ENCODE measurements around the gene DBH.

The DBH gene

DNA sequence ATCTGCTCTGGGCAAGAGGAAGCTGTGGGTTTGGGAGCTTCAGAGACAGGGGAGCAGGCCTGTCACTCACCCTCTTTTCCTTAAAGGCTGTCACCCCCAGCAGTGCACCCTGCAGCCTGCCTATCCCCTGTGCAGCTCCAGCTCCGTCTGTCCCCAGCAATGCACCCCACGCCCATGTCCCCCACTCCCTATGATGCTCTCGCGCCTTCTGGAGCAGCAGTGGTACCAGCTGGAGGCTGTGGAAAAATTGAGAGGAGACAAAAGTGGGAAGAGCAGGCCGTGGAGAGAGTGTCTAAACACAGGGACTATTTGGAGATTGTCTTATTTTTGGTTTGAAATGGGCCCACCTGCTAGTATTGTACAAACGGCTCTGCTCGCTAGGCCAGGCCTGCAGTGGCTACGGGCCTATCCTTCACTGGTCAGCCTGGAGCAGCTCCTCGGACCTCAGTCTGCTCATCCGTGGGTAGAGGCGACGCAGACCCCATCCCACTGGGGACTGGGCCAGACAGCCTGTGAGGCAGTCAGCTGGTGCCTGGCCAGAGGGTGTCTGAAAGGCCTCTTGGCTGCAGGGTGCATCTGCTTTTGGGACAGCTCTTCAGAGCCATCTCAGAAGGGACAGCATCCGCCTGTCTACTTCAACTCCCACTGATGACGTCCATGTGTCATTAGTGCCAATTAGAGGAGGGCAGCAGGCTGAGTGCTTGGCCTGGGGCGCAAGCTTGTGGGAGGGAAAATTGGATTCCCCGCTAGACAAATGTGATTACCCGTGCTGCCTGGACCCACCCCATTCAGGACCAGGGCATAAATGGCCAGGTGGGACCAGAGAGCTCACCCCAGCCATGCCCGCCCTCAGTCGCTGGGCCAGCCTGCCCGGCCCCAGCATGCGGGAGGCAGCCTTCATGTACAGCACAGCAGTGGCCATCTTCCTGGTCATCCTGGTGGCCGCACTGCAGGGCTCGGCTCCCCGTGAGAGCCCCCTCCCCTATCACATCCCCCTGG, at the start of gene DBH:
DBH (plus strand) TSS at position 831 of the 999 bp plus-strand sequence; CDS start at position 840, 9 bp downstream.
- no peak for DNase-seq (ENCODE audit: low read depth)

DNA sequence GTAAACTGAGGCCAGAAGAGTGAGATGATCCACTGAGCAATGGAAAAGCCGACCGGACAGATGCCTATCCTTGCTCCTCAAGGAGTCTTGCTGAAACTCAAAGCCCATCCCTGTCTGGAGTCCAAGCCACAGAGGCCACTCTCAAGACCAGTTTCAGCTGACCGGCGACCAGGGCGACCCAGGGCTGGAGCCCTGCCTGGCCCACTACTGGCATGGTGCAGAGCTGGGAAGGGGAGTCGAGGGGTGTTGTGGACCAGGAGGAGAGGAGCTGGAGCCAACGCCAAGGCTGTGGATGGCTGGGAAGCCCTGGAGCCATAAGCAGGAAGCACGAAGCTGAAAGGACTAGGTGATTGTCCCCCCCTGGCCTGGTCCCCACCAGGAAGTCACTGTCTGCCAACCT, 49.1 kb upstream of the DBH start:
- DNase-seq (ENCODE audit: low read depth): no peak

DNA sequence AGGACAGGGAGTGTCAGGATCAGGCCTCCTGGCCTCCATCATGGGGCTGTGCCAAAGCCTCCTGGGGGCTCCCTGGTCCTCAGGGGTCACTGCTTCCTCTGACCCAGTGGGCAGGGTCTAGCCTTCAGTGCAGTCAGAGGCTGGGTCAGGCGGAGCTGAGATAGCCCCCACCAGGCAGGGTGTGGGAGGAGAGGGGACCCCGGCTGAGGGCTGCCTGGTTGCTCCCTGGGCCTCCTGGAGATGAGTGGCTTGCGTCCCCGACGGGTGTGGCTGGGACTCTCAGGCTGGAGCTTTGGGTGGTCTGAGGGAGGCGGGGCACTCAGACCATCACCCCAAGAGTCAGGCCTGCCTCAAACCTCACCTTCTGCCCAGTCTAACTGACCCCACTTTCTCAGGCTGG, 48.7 kb upstream of the DBH start:
- DNase-seq (ENCODE audit: low read depth): no peak

DNA sequence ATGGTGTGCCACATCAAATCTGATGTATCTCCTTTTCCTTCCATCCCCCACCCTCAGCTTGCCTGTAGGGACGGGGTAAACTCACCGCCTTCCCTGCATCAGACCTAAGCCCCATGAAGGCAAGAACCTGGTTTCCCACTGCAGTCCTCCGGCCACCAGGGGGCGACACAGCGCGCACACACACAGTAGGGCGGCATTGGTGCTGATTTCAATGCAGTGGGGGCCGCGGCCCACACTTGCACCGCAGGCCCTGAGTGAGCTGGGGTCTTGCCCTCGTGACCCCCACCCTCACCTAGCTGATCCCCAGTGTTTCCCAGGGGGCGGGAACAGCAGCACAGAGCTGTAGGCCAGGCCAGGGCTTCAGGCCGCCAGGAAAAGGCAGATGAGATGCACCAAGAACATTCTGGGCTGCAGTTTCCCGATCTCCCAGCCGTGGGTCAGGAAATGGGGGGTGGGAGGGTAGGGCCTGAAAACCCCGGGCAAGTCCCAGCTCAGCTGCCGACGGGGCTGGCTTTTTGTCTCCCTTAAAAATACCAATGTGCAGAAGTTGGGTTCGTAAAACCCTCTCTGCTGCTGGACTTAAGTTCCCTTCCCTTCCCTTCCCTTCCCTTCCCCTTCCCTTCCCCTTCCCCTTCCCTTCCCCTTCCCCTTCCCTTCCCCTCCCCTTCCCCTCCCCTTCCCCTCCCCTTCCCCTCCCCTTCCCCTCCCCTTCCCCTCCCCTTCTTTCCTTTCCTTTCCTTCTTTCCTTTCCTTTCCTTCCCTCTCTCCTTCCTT, 46.5 kb upstream of the DBH start:
- no peak for DNase-seq (ENCODE audit: low read depth)

DNA sequence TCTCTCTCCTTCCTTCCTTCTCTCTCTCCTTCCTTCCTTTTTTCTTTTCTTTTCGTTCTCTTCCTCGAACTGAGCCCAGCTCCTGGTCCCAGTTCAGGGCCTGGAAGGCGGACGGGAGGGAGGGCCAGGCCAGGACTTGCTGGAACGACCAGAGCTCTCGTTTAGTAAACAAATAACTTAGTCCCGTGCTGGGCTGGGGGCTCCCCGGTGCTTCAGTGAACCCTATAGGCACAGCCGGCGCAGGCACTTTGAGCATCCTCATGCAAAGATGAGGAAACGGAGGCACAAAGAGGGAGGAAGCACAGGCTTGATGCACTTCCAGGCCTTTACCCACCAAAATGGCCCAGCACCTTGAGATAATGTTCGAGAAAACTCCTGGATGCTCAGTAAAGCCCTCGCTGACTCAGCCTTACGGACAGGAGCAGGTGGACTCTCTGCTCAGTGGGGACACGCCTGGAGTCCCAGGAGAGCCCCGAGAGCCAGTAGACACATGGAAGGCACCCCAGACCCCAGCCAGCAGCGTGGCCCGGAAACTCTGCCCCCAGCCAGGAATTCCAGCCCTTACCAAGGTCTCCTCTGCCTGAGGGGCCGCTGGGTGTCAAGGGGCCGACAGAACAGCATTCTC, 45.8 kb upstream of the DBH start:
- DNase-seq (ENCODE audit: low read depth): no peak

DNA sequence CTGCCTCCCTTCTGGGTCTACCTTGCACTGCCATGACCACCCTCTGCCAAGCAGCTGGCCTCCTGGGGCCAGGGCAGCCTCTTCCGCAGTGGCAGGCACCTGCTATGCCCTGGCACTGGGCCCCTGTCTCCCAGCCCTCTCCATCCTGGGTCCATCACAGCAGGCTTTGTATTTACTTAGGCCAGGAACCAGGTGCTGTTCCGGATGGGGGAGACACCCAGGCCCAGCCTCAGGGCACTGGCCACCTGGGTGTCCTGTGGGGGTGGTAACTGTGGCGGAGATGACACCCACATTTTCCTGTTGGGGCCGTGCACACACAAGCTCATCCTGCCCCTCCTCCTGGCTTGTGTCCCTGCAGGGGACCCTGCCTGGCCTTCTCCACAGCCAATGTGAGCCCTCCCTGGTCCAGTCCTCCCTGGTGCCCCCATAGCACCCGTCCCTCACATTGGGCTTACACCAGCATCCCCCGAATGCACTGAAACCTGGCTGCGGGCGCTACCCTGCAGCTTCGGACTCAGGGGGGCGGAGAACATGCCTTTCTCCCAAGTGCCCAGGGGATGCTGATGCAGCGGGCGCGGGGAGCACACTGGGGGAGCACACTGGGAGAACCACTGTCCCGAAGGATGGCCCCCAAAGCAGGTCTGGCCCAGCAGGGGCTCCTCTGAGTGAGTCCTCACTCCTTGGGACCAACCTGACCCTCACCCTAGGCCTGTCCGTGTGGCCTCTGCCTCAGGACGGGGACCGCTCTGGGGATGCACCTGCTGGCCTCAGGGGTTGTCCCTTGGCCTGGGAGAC, 44.9 kb upstream of the DBH start:
- DNase-seq (ENCODE audit: low read depth): no peak

DNA sequence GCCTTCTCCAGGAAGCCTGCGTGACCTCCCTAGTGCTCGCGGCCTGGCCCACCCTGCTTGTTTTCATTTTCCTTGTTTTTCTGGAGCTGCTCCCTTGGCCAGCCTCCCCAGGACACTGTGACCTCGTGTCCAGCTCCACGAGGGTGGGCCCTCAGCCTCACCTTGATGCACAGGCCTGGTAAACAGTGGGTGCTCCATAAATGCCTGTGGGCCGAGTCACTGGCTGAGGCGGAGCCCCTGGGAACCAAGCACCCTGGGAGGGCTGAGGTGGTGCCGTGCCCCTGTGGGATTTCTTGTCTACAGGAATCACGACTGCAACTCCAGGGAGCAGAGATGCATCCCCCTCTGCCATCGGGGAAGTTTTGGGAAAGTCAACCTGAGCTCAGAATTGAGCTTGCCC, 44.2 kb upstream of the DBH start:
- no peak for DNase-seq (ENCODE audit: low read depth)

DNA sequence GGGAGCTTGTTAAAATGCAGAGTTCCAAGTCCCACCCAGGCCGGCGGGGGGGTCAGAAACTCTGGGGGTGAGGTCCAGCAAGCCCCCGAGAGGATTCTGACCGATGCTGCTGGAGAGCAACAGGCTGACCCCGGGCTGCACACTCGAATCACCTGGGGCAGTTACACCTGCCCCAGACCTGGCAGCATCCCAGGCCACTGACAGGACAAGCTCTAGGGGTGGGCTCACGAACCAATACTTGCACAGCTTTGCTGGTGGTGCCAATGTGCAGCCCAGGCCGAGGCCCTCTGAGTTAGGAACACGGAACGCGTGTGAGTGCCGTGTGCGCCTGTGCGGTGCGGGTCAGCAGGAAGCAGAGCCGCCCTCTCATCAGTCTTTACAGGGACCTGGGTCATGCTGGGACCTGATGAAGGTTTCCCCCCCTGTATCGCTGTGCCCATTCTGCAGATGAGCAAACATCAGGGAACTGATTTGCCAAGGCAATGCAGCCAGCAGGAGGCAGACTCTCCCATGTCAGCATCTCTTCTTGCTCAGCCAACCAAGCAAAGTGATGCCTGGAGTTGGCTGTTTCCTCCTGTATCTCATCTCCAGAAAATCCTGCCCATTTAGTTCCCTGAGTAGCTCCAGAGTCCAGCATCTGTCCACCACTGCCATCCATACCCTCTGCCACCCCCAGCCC, 43.3 kb upstream of the DBH start:
- no peak for DNase-seq (ENCODE audit: low read depth)

DNA sequence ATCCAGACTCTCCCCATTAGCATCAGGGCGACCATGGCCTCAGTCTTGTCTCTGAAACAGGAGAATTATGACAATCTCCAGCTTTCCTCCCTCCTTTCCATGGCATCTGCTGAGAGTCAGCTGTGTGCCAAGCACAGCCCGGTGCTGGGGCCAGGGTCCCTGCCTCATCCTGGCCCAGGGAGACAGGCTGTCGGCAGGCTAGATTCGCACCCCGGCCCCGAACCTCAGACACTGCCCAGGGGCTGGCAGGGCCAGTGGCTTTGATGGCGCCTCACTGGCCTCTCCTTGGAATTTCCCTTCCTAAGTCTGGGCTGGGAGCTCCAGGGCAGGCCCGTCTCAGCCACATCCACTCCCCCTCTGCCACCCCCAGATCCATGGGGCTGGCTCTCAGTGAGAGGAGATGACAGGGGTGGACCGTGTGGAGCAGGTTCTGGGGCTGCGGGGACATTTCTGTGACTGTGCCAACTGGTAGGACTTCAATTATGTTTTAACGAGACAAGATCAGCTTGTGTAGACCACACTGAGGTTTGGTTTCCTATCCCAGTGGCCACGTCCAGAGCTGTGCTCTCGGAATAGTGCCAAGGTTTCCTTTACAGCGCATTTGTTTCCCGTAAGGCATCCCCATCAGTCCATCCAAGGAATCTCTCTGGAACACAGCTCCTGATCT, 42.4 kb upstream of the DBH start:
- DNase-seq (ENCODE audit: low read depth): no peak

DNA sequence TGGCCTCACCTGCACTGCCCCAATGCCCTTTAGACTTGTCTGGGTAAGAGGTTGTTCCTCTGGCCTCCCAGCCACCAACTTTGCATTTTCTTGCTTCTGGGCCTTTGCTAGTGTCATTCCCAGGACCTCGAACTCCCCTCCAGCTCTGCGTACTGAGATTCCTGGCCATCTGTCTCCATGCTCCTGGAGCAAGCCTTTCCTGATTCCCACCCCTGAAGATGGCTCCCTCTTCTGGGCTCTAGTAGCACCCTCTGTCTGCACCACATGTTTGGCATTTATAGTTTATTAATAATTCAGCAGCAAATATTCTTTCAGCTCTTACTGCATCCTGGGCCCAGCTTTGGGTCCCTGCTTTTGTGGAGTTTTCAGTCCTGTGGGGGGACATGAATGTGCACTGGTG, 41.9 kb upstream of the DBH start:
- no peak for DNase-seq (ENCODE audit: low read depth)

DNA sequence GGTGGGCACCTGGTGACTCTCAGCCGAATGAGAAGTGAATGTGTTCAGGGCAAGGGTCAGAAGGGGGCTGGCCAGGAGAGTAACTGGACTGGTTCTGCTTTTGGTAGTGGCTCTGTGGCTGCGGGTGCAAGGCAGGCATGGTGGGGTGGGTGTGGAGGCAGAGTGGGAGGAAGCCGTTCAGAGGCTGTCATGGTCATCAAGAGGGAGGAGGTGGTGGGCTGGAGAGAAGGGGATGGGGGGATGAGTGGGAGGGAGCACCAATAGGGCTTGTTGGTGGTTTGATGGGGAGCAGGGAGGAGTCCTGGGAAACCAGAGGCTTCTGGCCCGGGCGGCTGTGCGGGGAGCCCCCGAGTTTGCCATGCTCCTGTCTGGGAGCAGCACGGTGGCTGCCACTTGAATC, 40.3 kb upstream of the DBH start:
- no peak for DNase-seq (ENCODE audit: low read depth)

DNA sequence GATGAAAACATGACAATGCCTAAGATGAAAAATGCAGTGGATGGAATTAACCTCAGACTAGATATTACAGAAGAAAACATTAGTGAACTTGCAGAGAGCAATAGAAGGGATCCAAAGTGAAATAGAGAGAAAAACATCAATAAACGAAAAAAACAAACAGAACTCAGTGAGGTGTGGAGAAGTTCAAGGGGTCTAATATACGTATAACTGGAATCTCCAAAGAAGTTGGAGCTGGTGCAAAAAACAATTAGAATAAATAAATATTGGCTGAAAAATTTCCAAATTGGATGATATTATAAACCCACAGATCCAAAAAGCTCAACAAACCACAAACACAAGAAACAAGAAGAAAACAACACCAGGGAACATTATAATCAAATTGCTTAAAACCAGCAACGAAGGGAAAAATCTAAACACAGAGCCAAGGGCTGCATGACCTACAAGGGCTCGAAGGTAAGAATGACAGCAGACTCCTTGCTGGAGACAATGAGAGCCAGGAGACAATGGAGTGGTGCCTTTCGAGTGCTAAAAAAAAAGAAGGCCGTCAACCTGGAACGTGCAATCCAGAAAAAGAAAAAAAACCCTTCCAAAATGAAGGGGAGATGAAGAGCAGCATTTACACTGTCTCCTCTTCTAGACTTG, 38.7 kb upstream of the DBH start:
- no peak for DNase-seq (ENCODE audit: low read depth)

DNA sequence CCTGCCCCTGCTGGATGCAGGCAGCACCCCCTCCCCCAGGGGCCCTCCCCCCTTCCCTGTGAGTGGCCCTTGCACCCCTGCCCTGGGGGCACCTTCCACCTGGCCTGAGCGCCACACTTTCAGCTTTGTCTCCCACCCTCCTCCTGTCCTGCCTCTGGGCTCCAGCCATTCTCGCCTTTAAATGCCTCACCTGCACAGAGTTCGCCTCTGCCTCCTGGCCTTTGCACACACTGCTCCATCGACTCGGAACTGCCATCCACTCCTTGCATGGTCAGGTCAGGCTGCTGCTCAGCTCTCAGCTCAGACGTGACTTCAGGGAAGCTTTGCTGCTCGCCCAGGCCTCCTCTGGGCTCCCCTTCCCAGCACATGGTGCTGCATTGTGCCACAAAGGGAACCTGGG, 37.2 kb upstream of the DBH start:
- no peak for DNase-seq (ENCODE audit: low read depth)

DNA sequence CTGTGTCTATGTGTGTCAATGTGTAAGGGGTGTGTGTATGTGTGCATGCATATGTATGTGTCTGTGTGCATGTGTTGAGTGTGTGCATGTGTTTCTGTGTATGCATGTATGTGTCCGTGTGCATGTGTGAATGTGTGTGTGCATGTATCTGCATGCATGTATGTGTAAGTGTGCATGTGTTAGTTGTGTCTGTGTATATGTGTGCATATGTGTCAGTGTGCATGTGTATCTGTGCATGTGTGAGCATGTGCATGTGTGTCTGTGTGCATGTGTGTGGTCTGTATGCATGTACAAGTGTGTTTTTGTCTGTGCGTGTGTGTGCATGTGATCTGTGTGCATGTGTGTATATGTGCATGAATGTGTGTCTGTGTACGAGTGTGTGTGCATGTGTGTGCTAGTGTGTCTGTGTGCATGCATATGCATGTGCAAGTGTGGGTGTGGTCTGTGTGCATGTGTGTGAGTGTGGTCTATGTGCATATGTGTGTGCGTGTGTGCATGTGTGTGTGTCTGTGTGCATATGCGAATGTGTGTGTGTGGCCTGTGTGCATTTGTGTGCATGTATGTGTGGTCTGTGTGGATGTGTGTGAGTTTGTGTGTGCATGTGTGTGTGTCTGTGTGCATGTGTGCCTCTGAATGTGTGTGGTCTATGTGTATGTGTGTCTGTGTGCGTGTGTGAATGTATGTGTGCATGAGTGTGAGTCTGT, 36.5 kb upstream of the DBH start:
- no peak for DNase-seq (ENCODE audit: low read depth)

DNA sequence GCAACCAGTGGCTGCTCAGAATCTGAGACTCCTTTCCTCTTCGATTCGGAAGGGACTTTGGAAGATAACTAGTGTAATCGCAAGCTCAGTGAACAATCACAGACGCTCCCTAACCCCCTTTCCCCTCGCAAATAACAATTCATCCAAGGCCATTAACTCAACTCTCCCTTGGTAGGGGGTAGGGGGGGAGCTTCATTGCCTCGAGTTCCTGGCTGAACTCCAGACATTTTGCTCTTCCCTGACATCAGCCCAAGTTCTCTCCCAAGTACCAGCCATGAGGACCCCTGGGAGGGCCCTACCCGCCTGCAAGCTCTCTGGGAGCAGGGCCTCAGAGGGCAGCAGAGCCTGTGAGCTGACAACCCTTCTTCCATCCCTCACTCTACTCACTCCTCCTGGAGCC, 35.4 kb upstream of the DBH start:
- DNase-seq (ENCODE audit: low read depth): no peak

DNA sequence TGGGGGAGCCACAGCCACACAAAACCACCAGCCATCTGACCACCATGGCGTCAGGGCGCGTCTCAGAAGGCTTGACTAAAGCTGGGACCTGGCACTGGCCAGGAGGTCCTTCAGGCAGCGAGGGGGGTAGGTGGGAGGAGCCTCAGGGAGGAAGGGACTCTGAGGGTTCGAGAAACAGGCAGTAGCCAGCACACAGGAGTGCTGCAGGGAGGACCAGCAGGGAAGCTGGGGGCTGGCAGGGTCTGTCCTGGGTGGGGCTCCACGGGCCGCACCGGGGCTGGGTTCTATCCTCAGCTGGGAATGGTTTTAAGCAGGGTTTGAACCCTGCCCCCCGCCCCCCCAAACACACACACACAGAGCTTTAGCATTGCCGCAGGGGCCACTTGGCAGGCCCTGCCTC, 34.4 kb upstream of the DBH start:
- no peak for DNase-seq (ENCODE audit: low read depth)

DNA sequence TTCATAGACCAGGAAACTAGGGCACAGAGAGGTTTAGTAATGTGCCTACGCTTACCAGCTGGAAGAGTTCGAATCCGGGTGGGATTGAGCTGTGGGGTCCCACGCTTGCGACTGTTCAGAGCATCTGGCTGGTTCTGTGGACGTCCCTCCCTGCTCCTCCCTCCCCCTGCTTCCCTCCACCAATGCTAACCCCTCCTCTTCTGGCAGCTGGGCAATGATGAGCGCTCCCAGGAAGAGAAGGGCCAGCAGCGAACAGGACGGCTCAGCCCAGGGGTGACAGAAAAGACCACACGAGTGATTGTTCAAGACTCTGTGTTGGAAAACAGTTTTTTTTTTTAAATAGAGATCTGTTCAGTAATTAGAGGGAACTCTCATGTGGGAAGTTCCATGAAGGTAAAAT, 33.9 kb upstream of the DBH start:
- no peak for DNase-seq (ENCODE audit: low read depth)

DNA sequence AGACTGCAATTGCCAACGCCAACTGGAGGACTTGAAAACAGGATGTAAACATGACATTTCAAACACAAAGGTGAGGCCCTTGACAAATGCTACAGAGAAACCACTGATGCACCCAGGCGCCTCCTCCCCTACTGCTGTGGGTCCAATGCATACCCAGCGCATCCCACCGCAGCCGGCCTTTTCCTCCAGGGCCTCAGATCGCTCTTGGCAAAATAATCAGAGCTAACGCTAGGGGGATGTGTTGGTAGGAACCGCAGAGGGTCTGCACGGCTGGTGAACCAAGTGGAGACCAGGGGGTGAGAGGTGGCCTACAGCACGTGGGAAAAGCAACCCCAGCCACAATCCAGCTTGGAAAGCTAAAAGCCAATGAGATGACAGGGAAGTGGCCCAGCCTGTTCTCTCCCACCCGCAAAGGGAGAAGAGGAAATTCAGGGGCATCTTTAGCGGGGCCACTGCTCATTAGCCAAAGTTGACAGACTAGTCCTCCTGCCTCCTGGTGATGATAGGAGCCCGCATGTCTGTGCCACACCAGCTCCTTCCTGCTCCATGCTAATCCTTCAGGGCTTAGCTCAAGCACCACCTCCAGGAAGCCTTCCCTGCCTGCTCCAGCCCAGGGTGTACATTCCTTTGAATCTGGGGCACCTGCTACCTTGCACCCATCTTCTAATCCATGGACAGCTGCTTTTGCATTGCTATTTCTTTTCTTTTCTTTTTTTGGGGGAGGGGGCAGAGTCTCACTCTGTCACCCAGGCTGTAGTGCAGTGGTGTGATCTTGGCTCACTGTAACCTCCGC, 32.8 kb upstream of the DBH start:
- DNase-seq (ENCODE audit: low read depth): no peak

DNA sequence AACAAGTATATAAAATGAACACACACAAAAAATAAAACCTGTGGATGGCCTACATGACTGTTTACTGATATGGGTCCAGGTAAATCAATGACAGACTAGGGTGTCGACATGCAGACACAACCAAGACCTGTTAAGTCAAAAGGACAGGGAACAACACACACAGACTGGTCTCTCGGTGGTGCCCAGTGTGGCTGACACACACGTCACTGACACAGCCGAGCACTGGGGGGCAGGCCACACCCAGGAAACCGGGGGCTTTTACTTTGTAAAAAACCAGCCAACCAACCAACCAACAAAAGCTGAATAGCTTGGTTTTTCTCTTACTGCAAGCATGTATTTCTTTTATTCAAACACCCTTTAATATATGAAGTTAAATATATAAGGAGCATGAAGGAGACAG, 31.9 kb upstream of the DBH start:
- no peak for DNase-seq (ENCODE audit: low read depth)
